ENCODE measurements around the gene ABRAXAS1. TPM values are rescaled to one million over a fixed set of nuclear protein-coding genes. Genes with fewer than 3 reads are reported as not detected.
"Not testable (repeated sequence)": the region's sequence is repeated elsewhere in the genome, so short reads cannot be mapped to it uniquely, and the experiment has no call there.

The ABRAXAS1 gene
- total RNA-seq (24.1 TPM), polyA plus RNA-seq (ENCODE audit: insufficient read depth in 1 of 8, insufficient read length in 8 of 8, low replicate concordance in 1 of 8) (10 to 100 TPM; 28.7 to 48.5 (median 35.5) TPM)
- long read RNA-seq, donor 1, full-length matches to known transcripts = 3 of 3 reads
- long read RNA-seq, donor 1, partial matches to known transcripts = 0 of 3 reads
- long read RNA-seq, donor 1, other reads (novel, unspliced or antisense) = 0 of 3 reads
- long read RNA-seq, donor 2, full-length matches to known transcripts = 1 of 1 reads
- long read RNA-seq, donor 2, partial matches to known transcripts = 0 of 1 reads
- long read RNA-seq, donor 2, other reads (novel, unspliced or antisense) = 0 of 1 reads
- long read RNA-seq, donor 3, full-length matches to known transcripts = 7 of 7 reads
- long read RNA-seq, donor 3, partial matches to known transcripts = 0 of 7 reads
- long read RNA-seq, donor 3, other reads (novel, unspliced or antisense) = 0 of 7 reads
- long read RNA-seq, donor 4, full-length matches to known transcripts = 3 of 3 reads
- long read RNA-seq, donor 4, partial matches to known transcripts = 0 of 3 reads
- long read RNA-seq, donor 4, other reads (novel, unspliced or antisense) = 0 of 3 reads
- long read RNA-seq, donor 5, full-length matches to known transcripts = 11 of 11 reads
- long read RNA-seq, donor 5, partial matches to known transcripts = 0 of 11 reads
- long read RNA-seq, donor 5, other reads (novel, unspliced or antisense) = 0 of 11 reads
- long read RNA-seq, donor 6, full-length matches to known transcripts = 6 of 6 reads
- long read RNA-seq, donor 6, partial matches to known transcripts = 0 of 6 reads
- long read RNA-seq, donor 6, other reads (novel, unspliced or antisense) = 0 of 6 reads
- long read RNA-seq, donor 7, full-length matches to known transcripts = 8 of 8 reads
- long read RNA-seq, donor 7, partial matches to known transcripts = 0 of 8 reads
- long read RNA-seq, donor 7, other reads (novel, unspliced or antisense) = 0 of 8 reads
- long read RNA-seq, donor 8, full-length matches to known transcripts = 3 of 3 reads
- long read RNA-seq, donor 8, partial matches to known transcripts = 0 of 3 reads
- long read RNA-seq, donor 8, other reads (novel, unspliced or antisense) = 0 of 3 reads
- long read RNA-seq, donor 9, full-length matches to known transcripts = 4 of 4 reads
- long read RNA-seq, donor 9, partial matches to known transcripts = 0 of 4 reads
- long read RNA-seq, donor 9, other reads (novel, unspliced or antisense) = 0 of 4 reads
- long read RNA-seq, donor 10, full-length matches to known transcripts = 10 of 10 reads
- long read RNA-seq, donor 10, partial matches to known transcripts = 0 of 10 reads
- long read RNA-seq, donor 10, other reads (novel, unspliced or antisense) = 0 of 10 reads
- long read RNA-seq, donor 11, full-length matches to known transcripts = 13 of 13 reads
- long read RNA-seq, donor 11, partial matches to known transcripts = 0 of 13 reads
- long read RNA-seq, donor 11, other reads (novel, unspliced or antisense) = 0 of 13 reads

DNA sequence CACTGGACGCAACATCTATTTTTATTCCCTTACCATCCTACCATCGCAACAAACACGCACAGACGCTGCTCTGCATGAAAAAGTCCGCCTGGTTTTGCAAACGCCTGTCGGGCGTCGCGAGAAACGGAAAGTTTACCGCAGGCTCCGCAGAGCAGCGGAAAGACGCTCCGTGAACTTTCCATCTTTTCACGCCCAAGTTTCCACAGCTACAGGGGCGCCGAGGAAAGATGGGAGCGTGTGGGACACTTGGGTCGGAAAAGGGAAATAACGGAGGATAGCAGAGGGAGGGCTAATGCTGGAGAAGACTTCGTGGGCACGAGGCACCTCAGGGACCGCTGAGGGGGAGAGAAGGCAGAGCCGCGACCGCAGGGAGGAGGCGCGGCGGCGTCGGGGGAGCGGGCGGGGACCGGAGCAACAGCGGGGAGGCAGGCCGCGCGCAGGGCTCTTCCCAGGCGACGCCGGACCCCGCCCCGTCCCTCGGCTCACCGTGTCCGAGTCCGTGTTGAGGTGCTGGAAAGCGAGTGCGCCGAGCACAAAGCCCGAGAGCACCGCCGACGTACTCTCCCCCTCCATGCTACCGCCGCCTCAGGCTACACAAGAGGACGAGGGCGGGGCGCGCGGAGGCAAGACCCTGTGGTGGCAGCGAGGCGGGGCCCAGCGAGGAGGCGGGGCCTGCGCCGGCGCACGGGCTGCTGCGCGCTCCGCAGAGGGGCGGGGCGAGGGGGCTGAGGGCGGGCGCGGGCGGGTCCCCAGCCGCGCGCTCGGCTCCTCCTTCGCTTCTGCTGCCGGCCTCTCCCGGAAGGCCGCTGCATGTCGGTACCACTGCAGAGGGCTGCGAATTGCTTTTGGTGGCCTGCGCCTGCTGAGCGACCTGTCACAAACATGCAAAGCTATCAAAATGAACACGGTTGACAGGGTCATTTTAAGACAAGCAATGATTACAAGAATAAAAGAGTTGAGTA is at the start of gene ABRAXAS1:
TSS of gene ABRAXAS1 (minus strand) at position 601 of the 962 bp plus-strand sequence. CDS start at position 573, 28 bp downstream.
- peaks cover 8% of the 10 kb centered on the region for H3K36me3 ChIP-seq (ENCODE audit: control insufficient read depth, insufficient read depth, low read length)
- no peaks in the 10 kb centered on the region for H3K27me3 ChIP-seq (ENCODE audit: control insufficient read depth, insufficient read depth, low read length)
- under 1% methylated on average over 63 of the region's 93 CpGs for WGBS (ENCODE audit: insufficient coverage)
- peak within 1 kb of the TSS; percentile 92 for H3K27ac ChIP-seq (ENCODE audit: low read length)
- peak; percentile 98 for DNase-seq
- peak within 1 kb of the TSS; percentile 75 for H3K4me3 ChIP-seq (ENCODE audit: low read length)
- no peaks in the 10 kb centered on the region for H3K9me3 ChIP-seq (replicated peaks; ENCODE audit: control insufficient read depth, low read depth, low read length)
- H3K4me1 ChIP-seq (ENCODE audit: control insufficient read depth, insufficient read depth, low read length) = peaks cover 6% of the 10 kb centered on the region

DNA sequence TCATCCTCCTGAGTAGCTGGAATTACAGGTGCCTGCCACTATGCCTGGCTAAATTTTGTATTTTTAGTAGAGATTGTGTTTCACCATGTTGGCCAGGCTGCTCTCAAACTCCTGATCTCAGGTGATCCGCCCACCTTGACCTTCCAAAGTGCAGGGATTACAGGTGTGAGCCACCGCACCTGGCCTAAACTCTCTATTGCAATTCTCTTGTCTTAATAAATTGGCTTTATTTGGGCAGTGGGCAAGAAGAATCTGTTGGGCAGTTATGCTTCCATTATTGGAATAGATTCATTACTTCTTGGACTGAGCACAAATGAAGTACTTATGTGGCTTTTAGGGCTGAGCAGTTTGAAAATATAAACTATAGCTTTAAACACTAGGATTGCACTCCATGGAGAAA is 42.8 kb upstream of the ABRAXAS1 start:
- Histone ChIP-seq H3K9me3 (replicated peaks; ENCODE audit: control insufficient read depth, low read depth, low read length) (peaks cover 2% of the 10 kb centered on the region), H3K27ac (ENCODE audit: low read length) (no peak overlapping the region), H3K36me3 (ENCODE audit: control insufficient read depth, insufficient read depth, low read length) (no peaks in the 10 kb centered on the region), H3K4me3 (ENCODE audit: low read length) (no peak overlapping the region), H3K4me1 (ENCODE audit: control insufficient read depth, insufficient read depth, low read length) (no peaks in the 10 kb centered on the region), H3K27me3 (ENCODE audit: control insufficient read depth, insufficient read depth, low read length) (peaks cover 2% of the 10 kb centered on the region)
- DNase-seq = no peak
- WGBS (ENCODE audit: insufficient coverage) = 100% methylated on average over 1 of the region's 2 CpGs

DNA sequence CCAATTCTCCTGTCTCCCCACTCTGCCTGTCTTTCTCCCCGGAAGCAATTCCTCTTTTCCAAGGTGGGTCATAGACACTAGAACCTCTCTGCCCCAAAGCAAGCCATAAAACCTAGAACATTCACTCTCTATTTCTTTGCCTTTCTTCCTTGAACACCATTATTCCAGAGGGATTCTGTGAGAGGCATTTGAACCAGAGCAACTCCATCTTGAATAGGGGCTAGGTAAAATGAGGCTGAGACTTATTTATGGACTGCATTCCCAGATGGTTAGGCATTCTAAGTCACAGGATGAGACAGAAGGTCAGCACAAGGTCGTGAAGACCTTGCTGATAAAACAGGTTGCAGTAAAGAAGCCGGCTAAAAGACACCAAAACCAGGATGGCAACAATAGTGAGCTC is 37.3 kb upstream of the ABRAXAS1 start:
- Histone ChIP-seq H3K27ac (ENCODE audit: low read length) (no peak overlapping the region), H3K36me3 (ENCODE audit: control insufficient read depth, insufficient read depth, low read length) (no peaks in the 10 kb centered on the region), H3K27me3 (ENCODE audit: control insufficient read depth, insufficient read depth, low read length) (no peaks in the 10 kb centered on the region), H3K9me3 (replicated peaks; ENCODE audit: control insufficient read depth, low read depth, low read length) (peaks cover 2% of the 10 kb centered on the region), H3K4me1 (ENCODE audit: control insufficient read depth, insufficient read depth, low read length) (no peaks in the 10 kb centered on the region), H3K4me3 (ENCODE audit: low read length) (no peak overlapping the region)
- 70% methylated on average over 2 of the region's 3 CpGs for WGBS (ENCODE audit: insufficient coverage)
- DNase-seq = no peak

DNA sequence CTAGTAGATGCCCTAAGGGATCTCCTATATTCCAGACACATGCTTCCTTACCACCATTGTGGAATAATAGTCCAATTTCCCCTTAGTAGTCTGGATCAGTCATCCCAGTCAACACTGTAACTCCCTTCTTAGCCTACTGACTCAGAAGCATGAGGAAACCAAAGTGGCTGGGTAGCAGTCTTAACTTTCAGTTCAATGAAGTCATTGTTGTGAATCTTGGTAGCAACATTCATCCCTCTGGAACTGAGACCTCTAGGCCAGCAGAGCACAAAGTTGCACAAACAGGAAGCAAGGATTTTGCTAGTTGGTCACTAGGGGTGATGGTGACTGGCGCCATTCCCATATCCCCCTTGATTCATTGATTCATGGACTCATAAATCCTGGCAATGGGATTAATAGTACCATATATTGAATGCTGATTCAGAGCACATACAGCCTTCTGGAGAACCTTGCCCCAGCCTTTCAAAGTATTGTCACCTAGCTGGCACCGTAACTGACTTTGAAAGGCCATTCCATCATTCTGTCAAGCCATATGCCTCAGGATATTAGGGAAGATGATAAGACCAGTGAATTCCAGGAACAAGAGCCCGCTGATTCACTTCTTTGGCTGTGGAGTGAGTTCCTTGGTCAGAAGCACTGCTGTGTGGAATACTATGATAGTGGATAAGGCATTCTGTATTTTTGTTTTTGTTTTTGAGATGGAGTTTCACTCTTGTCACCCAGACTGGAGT is 31.3 kb upstream of the ABRAXAS1 start:
- no peaks in the 10 kb centered on the region for H3K9me3 ChIP-seq (replicated peaks; ENCODE audit: control insufficient read depth, low read depth, low read length)
- H3K4me3 ChIP-seq (ENCODE audit: low read length) = no peak overlapping the region
- no peak overlapping the region for H3K27ac ChIP-seq (ENCODE audit: low read length)
- 89% methylated on average over 1 of the region's 3 CpGs for WGBS (ENCODE audit: insufficient coverage)
- H3K4me1 ChIP-seq (ENCODE audit: control insufficient read depth, insufficient read depth, low read length) = no peaks in the 10 kb centered on the region
- H3K27me3 ChIP-seq (ENCODE audit: control insufficient read depth, insufficient read depth, low read length) = peaks cover 2% of the 10 kb centered on the region
- H3K36me3 ChIP-seq (ENCODE audit: control insufficient read depth, insufficient read depth, low read length) = no peaks in the 10 kb centered on the region
- DNase-seq = no peak

DNA sequence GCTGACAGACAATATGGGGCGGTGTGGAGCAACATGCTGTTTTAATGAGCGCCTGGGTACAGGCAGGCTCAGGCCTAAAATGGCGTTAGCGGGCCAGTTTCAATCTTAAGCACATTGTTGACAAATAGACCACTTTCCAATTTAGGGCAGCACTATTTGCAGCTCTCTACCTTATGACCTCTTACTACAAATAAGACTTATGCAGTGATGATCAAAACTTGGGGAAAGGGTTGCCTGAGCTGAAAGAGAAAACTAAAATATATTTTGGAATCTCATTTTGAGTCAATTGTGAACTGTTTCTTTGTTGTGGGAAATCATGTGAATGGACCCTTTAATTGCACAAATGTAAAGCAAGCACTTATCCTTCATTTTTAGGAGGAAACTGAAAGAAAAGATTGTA is 25.5 kb upstream of the ABRAXAS1 start:
- Histone ChIP-seq H3K4me3 (ENCODE audit: low read length) (no peak overlapping the region), H3K4me1 (ENCODE audit: control insufficient read depth, insufficient read depth, low read length) (no peaks in the 10 kb centered on the region), H3K27ac (ENCODE audit: low read length) (no peak overlapping the region), H3K9me3 (replicated peaks; ENCODE audit: control insufficient read depth, low read depth, low read length) (no peaks in the 10 kb centered on the region), H3K36me3 (ENCODE audit: control insufficient read depth, insufficient read depth, low read length) (no peaks in the 10 kb centered on the region), H3K27me3 (ENCODE audit: control insufficient read depth, insufficient read depth, low read length) (no peaks in the 10 kb centered on the region)
- DNase-seq = no peak
- 85% methylated on average over 2 of the region's 4 CpGs for WGBS (ENCODE audit: insufficient coverage)

DNA sequence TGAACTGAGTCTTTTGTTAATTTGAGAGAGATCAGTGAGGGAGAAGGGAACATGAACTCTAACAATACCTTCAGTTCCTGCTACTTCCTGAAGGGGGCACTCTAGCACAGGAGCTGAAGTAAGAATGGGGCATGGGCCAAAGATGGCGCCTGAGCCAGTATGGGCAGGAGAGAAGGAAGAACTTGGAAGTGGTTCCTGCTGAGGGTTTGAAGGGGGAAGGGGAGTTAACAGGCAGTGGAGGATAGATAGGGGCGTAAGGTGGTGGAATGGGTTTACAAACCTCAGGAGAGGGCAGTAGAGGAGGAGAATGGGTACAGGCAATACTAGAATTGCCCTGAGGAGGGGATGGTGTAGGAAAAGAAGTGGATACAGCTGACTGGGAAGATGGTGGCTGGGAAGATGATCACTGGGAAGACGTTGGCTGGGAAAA is 24.3 kb upstream of the ABRAXAS1 start:
- H3K4me1 ChIP-seq (ENCODE audit: control insufficient read depth, insufficient read depth, low read length); H3K27ac ChIP-seq (ENCODE audit: low read length); H3K9me3 ChIP-seq (replicated peaks; ENCODE audit: control insufficient read depth, low read depth, low read length); H3K4me3 ChIP-seq (ENCODE audit: low read length); H3K36me3 ChIP-seq (ENCODE audit: control insufficient read depth, insufficient read depth, low read length); DNase-seq; H3K27me3 ChIP-seq (ENCODE audit: control insufficient read depth, insufficient read depth, low read length): not testable (repeated sequence)
- whole genome bisulfite sequencing (ENCODE audit: insufficient coverage) = 73% methylated on average over 3 of the region's 3 CpGs

DNA sequence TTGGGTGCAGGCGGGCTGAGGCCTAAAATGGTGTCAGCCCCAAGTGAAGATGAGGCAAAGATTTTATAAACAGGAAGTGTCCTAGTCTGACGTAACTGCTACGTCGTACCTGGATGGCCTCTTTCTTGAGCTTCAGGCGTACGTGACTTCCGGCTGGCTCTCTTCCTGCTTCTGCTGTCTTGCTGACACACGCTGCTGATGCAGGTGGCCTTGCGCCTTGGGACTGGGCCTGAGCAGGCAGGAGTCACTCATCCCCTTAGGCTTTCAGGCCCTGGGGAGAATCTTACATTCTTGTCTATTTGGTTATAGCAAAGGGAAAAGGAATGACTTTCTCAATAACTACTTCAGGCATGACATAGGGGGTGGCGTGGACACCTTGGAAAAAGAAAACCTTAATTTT is 20.1 kb upstream of the ABRAXAS1 start:
- H3K4me3 ChIP-seq (ENCODE audit: low read length) = no peak overlapping the region
- 81% methylated on average over 8 of the region's 10 CpGs for WGBS (ENCODE audit: insufficient coverage)
- no peaks in the 10 kb centered on the region for H3K27me3 ChIP-seq (ENCODE audit: control insufficient read depth, insufficient read depth, low read length)
- DNase-seq = no peak
- H3K9me3 ChIP-seq (replicated peaks; ENCODE audit: control insufficient read depth, low read depth, low read length) = no peaks in the 10 kb centered on the region
- no peaks in the 10 kb centered on the region for H3K4me1 ChIP-seq (ENCODE audit: control insufficient read depth, insufficient read depth, low read length)
- no peak overlapping the region for H3K27ac ChIP-seq (ENCODE audit: low read length)
- H3K36me3 ChIP-seq (ENCODE audit: control insufficient read depth, insufficient read depth, low read length) = no peaks in the 10 kb centered on the region

DNA sequence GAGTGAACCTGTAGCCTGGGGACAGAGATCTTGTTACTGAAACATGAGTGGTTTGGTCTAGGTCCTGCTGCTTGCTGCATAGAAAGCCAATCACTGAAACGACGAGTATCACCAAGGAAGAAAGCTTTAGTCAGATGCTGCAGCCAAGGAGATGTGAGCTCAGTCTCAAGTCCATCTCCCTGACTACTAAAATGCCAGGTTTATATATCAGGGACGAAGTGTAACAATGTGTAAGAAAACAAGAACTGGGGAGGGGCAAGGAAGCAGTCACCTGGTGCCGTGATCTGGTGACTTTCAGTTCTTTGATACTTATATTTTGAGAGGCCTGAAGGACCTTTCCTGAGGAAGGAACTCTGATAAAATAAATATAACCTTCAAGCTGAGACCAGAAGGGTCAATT is 19.6 kb upstream of the ABRAXAS1 start:
- Histone ChIP-seq H3K27me3 (ENCODE audit: control insufficient read depth, insufficient read depth, low read length) (no peaks in the 10 kb centered on the region), H3K27ac (ENCODE audit: low read length) (no peak overlapping the region), H3K4me3 (ENCODE audit: low read length) (no peak overlapping the region), H3K9me3 (replicated peaks; ENCODE audit: control insufficient read depth, low read depth, low read length) (no peaks in the 10 kb centered on the region), H3K36me3 (ENCODE audit: control insufficient read depth, insufficient read depth, low read length) (no peaks in the 10 kb centered on the region), H3K4me1 (ENCODE audit: control insufficient read depth, insufficient read depth, low read length) (no peaks in the 10 kb centered on the region)
- no CpG with 5 or more reads among the region's 4 CpGs for WGBS (ENCODE audit: insufficient coverage)
- no peak for DNase-seq
